IPS DF 19.7 (cell line): ENCODE measurements around the gene EIF3D.

ENCODE experiments used
- DNase-seq: peaks from one replicate; pipeline ENCODE4 v3.0.0-alpha.2; 2013; ENCODE audit warnings: low read depth, low spot score

Gene EIF3D

DNA sequence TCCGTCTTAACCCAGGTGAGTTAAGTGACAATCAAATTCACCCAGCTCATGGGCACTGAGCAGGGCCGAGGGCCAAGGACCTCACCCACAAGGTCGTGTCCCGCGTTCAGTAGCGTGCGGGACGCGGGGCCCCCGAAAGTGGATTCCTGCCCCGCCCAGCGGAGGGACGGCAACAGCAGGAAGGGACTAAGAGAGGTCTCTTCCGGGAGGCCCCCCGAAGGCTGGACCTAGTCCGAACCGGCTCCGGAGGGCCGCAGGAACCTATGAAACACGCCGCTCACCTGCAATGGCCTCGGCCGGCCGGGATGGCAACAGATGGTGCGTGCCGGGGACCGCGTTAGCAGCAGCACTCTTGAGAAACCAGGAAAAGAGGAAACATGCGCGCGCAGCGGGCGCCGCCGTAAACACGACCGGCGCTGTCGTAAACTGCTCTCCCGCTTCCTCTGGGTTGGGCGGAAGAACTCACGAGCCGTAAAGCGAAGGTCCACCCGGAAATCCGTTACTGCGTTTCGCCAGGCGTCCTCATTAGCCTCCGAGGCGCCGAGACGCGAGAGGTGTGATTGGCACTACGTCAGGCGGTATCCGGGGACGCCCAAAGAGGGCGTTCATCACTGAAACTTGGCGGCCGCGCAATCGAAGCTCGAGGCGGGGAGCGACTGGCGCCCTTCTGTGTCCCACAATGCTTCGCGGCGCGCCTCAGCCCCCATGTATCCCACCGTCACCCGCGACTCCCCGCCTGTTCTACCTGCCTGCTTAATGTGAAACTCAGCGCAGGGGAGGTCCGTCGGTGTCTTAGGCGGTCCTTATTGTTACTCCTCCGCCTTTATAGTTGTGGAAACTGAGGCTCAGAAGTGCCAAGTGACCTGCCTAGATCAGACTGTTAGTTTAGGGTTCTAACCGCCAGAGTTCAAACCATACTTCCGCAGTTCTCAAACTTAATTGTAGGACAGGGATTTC, at the start of gene EIF3D:
Gene EIF3D (minus strand): TSS at position 372 of the 957 bp plus-strand sequence. CDS start 3,045 bp downstream, outside the sequence.
- DNase-seq, result peak; percentile 99

DNA sequence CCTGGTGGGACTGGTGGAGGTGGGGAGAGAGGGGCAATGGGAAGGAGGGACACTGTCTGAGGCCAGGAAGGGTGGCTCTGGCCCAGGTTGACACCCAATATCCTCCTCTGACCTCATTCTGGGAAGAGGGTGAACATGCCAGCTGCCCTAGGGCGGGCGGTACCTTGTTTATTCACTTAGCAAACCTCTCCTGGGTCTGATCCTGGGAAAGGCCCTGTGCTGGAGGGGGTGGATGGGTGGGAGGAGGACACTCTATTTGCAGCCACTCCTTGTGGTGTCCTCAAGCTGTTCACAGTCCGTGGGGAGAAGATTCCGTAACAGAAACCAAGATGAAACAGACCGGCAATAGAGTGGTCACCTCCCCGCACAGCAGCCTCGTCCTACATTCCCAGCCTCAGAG, 49.7 kb upstream of the EIF3D start:
- no peak for DNase-seq

DNA sequence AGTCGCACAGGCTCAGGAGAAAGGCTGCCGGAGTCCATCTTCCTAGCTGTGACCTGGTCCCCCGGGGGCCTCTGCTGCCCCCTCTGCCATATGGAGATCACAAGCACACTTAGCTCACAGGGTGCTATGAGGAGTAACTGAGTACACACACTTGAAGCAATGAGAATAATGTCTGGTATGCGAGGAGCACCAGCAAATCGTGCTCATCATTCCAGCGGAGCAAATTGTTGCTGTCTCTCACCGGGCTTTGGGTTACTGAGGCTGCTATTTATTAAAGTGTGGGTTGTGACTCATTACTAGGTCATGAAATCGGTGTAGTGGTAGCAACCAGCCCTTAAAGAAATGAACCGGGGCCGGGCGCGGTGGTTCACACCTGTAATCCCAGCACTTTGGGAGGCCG, 48.1 kb upstream of the EIF3D start:
- DNase-seq, result no peak

GRCh38 chr22:36574728-36575127, 45.8 kb upstream of the EIF3D start:
- no peak for DNase-seq

DNA sequence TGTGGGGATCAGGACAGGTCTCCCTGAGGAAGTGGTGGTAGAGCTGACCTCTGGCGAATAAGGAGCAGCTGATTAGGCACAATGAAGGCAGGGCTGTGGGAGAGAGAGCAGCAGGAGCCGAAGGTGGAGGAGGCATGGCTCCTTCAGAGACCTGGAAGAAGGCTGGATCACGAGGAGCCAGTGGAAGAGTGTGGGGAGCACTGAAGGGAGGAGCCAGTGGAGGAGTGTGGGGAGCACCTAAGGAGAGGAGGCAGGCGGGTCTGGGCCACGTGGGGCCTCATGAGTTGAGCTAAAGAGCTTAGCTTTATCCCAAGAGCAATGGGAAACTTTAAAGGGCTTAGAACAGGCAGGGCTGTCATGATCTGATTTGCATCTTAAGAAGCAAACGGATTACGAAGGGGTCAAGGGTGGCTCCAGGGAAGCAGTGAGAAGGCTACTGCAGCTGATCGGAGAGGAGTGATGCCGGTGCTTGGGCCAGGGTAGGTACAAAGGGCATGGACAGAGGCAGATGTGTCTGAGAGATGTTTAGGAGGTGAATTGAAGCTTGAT, 44.9 kb upstream of the EIF3D start:
- no peak for DNase-seq

DNA sequence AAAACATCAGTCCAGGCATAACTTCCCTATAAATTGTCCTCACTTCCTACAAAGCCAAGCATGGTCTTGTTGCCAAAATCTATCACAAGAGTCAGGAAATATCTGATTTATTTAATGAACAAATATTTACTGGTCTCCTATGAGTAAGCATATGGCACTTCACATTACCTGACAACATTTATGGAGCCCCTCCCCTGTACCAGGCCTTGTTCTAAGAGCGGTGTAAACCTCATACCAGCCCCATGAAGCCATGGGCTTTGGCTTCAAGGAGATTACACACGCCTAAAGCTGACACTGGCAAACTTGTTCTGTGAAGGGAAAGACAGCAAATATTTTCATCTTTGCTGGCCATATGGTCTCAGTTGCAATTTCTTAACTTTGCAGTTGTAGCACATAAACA, 43.0 kb upstream of the EIF3D start:
- no peak for DNase-seq

- no peak for DNase-seq
Measured at GRCh38 chr22:36569999-36570398, 41.0 kb upstream of the EIF3D start.

DNA sequence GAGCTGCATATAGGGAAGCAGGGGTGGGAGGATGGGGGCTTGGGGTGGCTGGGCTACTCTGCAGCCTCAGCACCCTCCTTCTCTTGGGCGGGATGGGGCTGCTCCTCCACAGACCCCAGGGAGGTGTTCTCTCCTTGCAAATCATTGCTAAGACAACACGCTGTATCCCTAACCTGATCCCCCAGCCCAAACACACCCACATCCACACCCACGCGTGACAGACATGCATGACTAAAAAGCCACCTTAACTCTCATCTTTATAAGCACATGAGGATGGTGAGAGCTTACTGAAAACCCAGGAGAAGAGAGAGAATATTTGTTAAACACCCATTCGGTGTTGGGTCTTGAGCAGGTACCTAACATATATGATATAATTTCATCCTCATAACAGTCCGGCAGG, 39.9 kb upstream of the EIF3D start:
- no peak for DNase-seq

GRCh38 chr22:36566720-36567119, 37.8 kb upstream of the EIF3D start:
- no peak for DNase-seq

DNA sequence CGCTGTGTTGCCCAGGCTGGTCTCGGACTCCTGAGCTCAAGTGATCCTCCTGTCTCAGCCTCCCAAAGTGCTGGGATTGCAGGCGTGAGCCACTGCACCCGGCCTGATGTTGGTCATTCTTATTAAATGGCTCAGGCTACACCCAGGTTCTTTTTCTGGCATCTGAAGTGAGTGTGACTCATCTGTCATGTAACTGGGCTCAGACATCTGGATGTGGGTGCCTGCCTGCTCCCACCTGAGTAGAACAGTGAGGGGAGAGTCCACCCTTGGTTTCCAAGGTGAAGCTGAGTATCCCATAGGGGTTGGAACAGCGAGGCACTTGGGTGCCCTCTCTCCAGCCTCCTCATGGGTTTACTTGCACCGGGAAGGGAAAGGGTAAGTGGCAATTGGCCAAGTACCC, 36.7 kb upstream of the EIF3D start:
- no peak for DNase-seq

- no peak for DNase-seq
Measured at GRCh38 chr22:36565159-36565507, 36.2 kb upstream of the EIF3D start.

DNA sequence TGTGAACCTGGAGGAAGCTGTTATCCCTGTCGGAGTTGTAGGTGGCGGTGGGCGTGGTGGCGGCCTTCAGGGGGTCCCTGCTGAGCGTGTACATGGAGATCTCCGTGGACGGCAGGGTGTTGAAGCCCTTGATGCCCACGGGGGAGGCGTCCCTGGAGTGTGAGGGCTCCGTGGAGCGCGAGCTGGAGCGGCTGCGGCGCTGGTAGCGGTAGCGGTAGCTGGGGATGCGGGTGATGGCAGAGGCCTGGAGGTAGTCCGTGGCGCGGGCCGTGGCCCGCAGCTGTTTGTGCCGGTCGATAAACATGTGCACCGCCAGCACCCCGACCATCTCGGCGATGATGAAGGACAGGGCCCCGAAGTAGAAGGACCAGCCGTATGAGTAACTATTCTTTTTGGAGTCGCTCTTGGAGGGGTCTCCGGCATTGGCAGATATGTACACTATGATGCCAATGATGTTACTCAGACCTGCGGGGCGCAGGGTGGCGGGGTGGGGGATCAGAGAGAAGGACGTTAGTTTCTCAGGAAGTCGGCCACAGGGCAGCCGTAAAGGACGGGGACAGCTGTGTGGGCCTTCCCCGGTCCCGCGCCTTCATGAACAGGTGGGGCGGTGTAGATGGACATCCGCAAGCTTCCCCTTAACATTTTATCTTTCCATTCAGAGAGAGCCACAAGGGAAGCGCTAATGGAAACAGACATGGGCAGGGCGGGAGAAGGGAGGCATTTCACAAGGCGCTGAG, 35.6 kb upstream of the EIF3D start:
- DNase-seq, result no peak

- DNase-seq, result no peak
Measured at GRCh38 chr22:36563898-36564297, 34.9 kb upstream of the EIF3D start.

DNA sequence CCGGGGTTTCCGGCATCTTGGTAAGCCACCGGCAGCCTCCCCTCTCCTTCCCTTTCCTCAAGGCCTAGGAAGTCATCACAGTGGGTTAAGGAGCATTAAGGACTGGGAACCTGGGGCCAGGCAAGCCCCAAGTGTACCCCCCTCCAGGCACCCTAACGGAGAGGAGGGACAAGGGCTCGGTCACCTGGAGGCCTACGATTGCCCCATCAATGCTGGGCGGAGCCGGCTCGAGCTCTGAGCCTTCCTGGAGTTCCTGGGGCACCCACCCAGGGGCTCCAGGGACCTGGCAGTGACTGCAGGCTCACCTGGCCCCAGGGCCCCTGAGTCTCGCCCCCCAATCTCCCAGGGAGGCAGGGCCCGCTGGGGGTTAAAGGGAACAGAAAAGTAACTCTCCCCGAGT, 34.5 kb upstream of the EIF3D start:
- no peak for DNase-seq

DNA sequence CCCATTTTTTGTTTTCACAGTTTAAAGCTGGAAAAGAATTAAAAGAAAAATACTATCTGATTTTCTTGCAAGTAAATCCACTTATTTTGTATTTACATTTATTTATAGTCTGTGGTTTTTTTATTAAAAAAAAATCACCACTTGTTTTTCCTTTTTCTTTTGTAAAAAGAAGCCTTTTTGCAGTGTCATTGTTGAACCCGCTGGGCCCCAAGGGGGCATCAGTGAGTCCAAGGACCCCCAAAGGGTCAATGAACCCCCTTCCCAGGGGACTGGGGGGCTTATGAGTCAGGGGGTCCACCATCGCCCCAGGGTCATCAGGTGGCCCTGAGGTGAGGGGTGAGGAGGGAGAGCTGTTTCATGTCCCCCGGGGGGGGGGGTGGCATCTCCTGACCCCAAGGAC, 34.0 kb upstream of the EIF3D start:
- no peak for DNase-seq

DNA sequence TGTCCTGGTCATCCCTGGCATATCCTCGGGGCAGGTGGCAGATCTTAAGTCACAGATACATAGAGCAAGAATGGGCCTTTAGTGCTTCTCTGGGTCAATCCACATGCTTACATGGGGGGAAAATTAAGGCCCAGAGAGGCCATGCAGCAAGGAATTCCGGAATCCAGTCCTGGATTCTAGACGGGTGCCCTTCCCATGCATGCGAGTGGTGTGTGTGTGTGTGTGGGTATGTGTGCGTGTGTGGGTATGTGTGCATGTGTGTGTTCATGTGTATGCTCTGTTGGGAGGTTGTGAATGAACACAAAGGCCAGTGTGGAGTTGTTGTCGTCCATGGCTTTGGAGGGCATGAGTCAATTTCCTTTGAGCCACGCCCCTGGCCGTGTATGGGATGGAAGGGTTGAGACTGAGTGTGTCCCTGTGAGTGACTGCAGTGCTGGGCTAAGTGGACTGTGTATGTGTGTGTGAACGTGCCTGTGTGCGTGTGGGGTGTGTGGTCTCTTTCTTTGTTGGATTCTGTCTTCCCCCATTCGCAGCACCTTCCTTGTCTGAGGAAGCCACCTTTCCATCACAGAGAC, 33.4 kb upstream of the EIF3D start:
- DNase-seq, result no peak

GRCh38 chr22:36561291-36561811, 32.4 kb upstream of the EIF3D start:
- DNase-seq, result no peak

GRCh38 chr22:36560001-36560400, 31.0 kb upstream of the EIF3D start:
- DNase-seq, result no peak

DNA sequence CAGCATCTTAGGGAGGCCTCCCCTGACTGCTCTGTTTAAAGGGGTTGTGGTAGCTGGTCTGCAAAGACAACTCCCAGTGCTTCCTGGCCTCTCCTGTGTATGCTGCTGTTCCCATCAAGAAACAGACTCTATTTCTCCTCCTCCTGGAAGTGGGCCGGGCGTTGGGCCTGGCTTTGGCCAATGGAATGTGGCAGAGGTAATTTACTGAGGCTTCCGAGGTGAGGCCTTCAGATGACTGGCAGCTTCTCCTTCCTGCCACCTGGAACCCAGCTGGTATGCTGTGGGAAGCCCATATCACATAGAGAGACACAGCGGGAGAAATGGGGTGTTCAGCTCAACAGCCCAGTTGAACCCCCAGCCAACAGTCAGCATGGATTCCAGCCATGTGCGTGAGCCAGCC, 25.1 kb upstream of the EIF3D start:
- no peak for DNase-seq

GRCh38 chr22:36552289-36552688, 23.3 kb upstream of the EIF3D start:
- no peak for DNase-seq

DNA sequence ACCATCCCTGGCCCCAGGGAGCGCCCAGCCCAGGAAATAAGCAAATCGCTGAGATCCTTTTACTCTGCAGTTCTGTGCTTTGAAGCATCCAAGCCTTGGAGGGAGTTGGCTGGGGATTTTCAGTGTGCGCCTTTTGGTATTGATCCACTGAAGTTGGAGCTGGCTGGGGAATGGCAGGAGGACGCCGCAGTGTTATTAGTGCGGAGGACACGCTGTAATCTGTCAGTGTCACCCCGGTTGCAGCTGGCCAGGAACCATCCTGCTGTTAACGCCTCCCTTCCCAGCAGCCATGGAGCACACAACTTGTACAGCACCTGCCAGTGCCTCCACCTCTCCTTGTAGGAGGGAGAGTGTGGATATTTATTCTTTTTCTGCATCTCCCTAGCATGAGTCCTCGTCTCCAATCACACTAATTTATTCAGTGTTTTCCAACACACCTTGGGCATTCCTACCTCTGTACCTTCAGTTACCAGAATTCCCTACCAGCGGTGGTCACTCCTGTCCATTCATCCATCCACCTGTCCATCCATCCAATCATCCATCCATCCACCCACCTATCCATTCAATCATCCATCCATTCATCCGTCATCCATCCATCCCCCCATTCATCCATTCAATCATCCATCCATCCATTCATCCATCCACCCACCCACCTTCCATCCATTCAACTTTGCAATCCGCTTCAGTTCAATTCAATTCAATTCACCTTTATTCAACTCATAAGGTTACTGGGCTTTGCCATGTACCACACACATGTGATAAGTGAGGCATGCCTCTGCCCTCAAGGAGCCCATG, 21.9 kb upstream of the EIF3D start:
- no peak for DNase-seq
